Cardiac septum (tissue), 1 donor: ENCODE results near the gene GIMAP8. TPM values are rescaled to one million over a fixed set of nuclear protein-coding genes. Genes with fewer than 3 reads are reported as not detected.
"Not testable (repeated sequence)": the region's sequence is repeated elsewhere in the genome, so short reads cannot be mapped to it uniquely, and the experiment has no call there.

Experiments
- DNase-seq: peaks from one replicate; pipeline ENCODE4 v3.0.0-alpha.2; 2020; ENCODE audit warnings: low spot score
- intact Hi-C: fragments of 100-400 bp; cut with DNase I; formaldehyde crosslinking; loops from one replicate; pipeline ENCODE4 v1.14.0; 2022
- total RNA-seq: library from RNA; stranded (reverse); fragmentation: NEBNext Ultra II Directional; extraction: Animal tissue kit (Norgen Biotek cat#: 25700); gene quantifications from one replicate; pipeline ENCODE4 v1.2.1, GENCODE V29; 2021
- donor health status: DM: no; HTN: no; CAD: no.

Gene GIMAP8
- total RNA-seq, 1 donor from 2014 or later = 16.3 TPM

- intact Hi-C loops = no loop called here
- no peak for DNase-seq
Observed at GRCh38 chr7:150487625-150488024, 37.2 kb downstream of the GIMAP8 start.

DNA sequence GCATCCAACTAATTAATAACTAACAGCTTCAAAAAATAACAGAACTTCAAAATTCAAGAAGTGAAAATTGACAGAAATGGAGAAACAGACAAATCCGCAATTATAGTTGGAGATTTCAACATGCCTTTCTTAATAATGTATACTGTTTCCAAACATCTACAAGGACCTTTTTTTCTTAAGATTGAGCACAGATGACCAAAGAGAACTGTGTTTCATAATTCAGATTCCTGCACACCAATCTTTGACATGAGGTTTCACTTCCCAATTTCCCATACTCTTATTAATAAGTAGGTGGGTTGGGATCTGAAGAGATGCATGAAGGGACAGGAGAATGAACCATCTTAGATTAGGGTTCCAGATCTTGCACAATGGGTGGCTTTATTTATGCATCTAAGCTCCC, 39.4 kb downstream of the GIMAP8 start:
- no peak for DNase-seq
- intact Hi-C loops = no loop called here

- DNase-seq, intact Hi-C loops: not testable (repeated sequence)
Observed at GRCh38 chr7:150493442-150493841, 43.0 kb downstream of the GIMAP8 start.

- intact Hi-C loops = no loop called here
- no peak for DNase-seq
Observed at GRCh38 chr7:150502519-150502918, 52.1 kb downstream of the GIMAP8 start.

GRCh38 chr7:150503155-150503554, 52.7 kb downstream of the GIMAP8 start:
- intact Hi-C loops = no loop called here

GRCh38 chr7:150503581-150503980, 53.2 kb downstream of the GIMAP8 start:
- DNase-seq = no peak
- intact Hi-C loops = no loop called here

More at GRCh38 chr7:150503155-150503554, 52.7 kb downstream of the GIMAP8 start:
- no peak for DNase-seq

DNA sequence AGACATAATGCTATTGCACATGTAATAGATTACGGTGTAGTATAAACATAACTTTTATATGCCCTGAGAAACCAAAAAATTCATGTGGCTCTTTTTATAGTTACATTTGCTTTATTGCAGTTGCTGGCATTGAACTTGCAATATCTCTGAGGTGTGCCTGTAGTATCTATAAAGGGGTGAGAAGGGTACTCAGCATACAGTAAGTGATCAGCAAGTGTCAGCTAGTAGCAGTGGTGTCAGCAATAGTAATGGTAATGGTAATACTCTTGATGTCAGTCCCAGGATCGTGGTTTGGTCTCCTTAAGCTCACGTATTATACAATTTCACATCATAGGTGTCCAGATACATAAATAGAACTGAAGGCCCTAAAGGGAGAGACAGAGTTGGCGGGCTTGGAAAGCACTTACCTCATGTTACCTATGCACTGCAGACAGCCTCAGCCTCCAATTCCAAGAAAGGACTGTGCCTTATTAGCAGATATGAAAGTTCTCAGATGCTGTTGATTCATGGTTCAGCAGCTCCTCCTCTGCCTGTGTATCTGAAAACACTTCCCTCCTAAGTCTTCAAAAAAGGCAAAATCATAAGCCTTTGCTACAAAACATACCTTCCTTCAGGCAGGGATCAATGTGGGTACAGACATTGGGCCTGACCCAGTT, 57.6 kb downstream of the GIMAP8 start:
- intact Hi-C loops = no loop called here
- no peak for DNase-seq

- no peak for DNase-seq
- intact Hi-C loops = no loop called here
Observed at GRCh38 chr7:150511048-150511447, 60.6 kb downstream of the GIMAP8 start.

DNA sequence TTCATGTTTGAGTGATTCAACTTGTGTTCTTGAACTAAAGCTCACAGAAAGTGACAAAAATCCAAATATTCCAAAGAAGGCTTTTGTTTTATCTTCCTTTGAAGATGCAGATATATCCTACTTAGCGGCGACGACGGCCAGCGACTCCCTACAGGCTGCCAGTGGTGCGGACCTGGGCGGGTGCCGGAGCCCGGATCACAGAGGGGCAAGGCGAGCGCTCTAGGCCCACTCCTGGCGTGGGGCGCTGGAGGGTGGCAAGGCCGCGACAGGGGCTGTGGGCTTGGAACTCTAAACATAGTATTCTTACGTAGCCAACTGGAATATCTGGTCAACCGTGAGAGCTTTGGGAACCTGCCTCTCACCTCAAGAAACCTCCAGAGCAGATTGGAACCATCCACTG, 63.3 kb downstream of the GIMAP8 start:
- no peak for DNase-seq
- intact Hi-C loops = no loop called here

DNA sequence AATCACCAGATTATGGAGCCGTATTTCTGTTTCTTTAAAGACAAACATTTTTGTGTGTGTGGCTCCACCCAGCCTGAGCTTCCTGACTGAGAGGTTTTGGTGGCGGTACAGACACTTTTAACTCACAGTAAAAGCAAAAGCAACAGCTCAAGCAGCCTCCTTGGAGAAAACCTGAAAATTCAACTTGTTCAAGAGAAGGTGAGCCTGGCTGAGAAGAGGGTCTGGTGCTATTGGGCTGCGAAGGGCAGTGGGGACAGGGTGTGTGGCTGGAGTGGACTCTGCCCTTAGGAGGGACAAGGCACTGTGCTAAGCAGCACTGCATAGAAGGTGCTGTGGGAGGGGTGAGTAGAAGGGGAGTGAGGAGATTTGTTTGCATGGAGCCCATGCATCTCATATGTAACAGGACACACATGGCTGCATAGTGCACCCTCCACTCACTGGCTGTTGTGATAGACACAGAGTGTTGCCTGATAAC, 64.4 kb downstream of the GIMAP8 start, which contains the start of gene GIMAP7:
Gene GIMAP7, plus strand, starts transcription at position 125 of the 475 bp plus-strand sequence. CDS start 5,103 bp downstream, outside the sequence.
- no peak for DNase-seq
- intact Hi-C loops = loop anchor here (5.0 kb wide), 1 partner anchor 62 kb away; the partner anchor contains the start of gene GIMAP8

- intact Hi-C loops = loop anchor here (5.0 kb wide), 1 partner anchor 63 kb away; the partner anchor contains the start of gene GIMAP8
Observed at GRCh38 chr7:150515248-150516147, 65.1 kb downstream of the GIMAP8 start.

GRCh38 chr7:150516956-150517745, 66.7 kb downstream of the GIMAP8 start:
- DNase-seq = no peak
- intact Hi-C loops = loop anchor here (5.0 kb wide), 1 partner anchor 65 kb away; the partner anchor contains the start of gene GIMAP8

More at GRCh38 chr7:150515248-150516147, 65.1 kb downstream of the GIMAP8 start:
- no peak for DNase-seq

DNA sequence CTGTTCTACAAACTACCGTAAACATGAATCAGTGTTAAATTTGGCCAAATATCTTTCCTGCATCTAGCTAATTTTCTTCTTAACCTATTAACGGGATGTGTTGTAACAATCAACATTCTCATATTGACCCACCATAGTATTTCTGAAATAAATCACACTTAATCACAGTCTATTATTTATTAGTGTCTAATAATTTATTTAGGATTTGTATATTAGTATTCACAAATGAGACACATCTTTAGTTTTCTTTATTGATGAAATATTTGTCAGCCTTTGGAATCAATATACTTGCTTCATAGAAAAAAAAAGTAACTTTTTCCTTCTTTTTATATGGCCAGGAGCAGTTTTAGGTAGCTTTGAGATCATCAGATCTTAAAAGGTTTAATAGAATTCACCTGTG, 68.9 kb downstream of the GIMAP8 start:
- intact Hi-C loops = loop anchor here (5.0 kb wide), 1 partner anchor 67 kb away; the partner anchor contains the start of gene GIMAP8
- no peak for DNase-seq

DNA sequence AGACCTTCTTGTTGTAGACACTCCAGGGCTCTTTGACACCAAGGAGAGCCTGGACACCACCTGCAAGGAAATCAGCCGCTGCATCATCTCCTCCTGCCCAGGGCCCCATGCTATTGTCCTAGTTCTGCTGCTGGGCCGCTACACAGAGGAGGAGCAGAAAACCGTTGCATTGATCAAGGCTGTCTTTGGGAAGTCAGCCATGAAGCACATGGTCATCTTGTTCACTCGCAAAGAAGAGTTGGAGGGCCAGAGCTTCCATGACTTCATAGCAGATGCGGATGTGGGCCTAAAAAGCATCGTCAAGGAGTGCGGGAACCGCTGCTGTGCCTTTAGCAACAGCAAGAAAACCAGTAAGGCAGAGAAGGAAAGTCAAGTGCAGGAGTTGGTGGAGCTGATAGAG, 69.7 kb downstream of the GIMAP8 start:
- intact Hi-C loops = loop anchor here (5.0 kb wide), 1 partner anchor 47 kb away; the partner anchor contains the start of gene GIMAP4
- DNase-seq = no peak

DNA sequence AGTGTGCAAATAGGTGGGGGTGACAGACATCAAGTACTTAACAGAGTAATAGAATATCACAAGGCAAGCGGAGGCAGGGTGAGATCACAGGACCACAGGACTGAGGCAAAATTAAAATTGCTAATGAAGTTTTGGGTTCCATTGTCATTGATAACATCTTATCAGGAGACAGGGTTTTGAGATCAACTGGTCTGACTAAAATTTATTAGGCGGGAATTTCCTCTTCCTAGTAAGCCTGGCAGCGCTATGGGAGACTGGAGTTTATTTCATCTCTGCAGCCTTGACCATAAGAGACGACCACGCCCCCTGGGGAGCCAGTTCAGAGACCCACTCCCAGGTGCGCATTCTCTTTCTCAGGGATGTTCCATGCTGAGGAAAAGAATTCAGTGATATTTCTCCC, 72.5 kb downstream of the GIMAP8 start:
- not testable (repeated sequence) for DNase-seq
- intact Hi-C loops = loop anchor here (5.0 kb wide), 1 partner anchor 44 kb away; the partner anchor contains the start of gene GIMAP4

- intact Hi-C loops = loop anchor here (5.0 kb wide), 1 partner anchor 43 kb away; the partner anchor contains the start of gene GIMAP4
- DNase-seq = no peak
Observed at GRCh38 chr7:150524018-150524417, 73.6 kb downstream of the GIMAP8 start.
